NOMO-1 (cell line): Measurements from ENCODE around the gene CIDEC.

ENCODE experiments used
- DNase-seq, 2 experiments: peaks; one replicate each; lab custom pipeline; 2025; ENCODE audit not compliant: unreplicated experiment in 2 of 2; lab: John Stamatoyannopoulos, UW

The CIDEC gene, protein sequence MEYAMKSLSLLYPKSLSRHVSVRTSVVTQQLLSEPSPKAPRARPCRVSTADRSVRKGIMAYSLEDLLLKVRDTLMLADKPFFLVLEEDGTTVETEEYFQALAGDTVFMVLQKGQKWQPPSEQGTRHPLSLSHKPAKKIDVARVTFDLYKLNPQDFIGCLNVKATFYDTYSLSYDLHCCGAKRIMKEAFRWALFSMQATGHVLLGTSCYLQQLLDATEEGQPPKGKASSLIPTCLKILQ

DNA sequence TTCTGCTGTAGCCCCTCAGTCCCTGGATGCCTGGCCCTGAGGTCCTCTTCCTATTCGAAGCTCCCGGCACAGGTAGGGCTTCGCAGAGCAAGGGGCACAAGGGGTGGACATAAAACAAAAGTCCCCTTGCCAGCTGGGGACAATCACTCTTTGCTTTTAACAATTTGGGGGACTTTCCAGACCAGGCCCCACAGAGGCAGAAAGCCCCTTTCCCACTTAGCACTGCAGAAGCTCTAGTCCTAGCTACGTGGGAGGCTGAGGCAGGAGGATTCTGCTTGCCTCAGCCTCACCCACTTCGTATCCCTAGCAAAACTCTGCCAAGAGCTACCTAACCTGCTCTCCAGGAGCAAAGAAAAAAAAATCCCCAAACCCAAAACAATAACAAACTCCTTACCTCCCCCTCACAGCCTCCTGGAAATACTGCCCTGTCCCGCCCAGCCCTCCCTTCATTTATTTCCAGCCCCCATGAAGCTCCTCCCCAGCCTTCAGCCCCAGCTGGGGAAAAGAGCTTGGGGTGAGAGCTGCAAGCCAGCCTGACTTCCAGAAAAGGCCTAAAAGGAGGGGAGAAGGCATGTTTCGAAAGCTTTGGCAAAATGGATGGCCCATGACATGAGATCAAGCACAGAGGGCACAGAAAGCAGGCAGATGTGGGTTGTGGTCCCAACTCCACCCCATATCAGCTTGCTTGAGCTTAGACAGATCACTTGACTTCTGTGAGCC lies at the start of gene CIDEC:
Gene CIDEC (minus strand): TSS at position 424 of the 720 bp plus-strand sequence. CDS start 1,767 bp downstream, outside the sequence.
- no peak for DNase-seq

GRCh38 chr3:9928158-9928557 lies 48.1 kb upstream of the CIDEC start:
- no peak for DNase-seq

DNA sequence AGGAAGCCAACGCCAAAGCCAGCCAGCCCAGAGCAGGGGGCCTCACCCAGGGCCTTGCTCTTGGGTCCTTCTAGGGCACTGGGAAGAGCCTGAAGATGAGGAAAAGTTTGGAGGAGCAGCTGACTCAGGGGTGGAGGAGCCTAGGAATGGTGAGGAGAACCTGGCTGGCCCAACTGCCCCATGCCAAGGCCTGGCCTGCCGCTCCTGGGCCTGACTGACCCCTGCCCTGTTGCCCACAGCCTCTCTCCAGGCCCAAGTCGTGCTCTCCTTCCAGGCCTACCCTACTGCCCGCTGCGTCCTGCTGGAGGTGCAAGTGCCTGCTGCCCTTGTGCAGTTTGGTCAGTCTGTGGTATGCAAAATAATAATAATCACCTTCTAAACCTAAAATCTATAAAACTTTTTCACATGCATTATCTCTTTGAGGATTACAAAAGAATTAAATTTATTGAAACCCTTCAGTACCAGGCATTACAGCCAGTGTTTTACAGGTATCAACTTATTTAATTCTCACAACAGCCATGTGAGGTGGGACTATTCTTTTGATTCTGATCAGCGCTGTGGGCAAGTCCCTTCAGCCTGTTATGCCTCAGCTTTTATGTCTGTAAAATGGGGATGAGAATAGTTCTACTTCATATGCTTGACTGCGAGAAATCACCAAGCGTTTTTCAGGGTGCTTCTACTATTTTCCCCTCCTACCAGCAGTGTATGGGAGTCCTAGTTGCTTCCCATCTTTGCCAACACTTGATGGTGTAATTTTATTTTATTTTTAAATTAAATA lies 38.4 kb upstream of the CIDEC start:
- no peak for DNase-seq

DNA sequence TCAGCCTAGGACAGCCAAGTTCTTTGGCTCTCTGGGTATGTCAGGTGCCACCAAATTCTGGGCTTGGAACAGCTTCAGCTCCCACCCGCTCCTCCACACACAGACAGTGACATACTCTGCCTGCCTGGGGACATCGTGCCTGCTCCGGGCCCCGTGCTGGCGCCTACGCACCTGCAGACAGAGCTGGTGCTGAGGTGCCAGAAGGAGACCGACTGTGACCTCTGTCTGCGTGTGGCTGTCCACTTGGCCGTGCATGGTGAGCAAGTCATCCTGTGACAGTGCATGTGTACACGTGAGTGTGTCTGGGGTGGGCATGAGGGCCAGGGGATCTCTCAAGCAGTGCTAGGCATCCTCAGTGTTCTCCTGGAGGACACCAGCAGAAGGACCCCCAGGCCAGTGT lies 37.8 kb upstream of the CIDEC start:
- no peak for DNase-seq

DNA sequence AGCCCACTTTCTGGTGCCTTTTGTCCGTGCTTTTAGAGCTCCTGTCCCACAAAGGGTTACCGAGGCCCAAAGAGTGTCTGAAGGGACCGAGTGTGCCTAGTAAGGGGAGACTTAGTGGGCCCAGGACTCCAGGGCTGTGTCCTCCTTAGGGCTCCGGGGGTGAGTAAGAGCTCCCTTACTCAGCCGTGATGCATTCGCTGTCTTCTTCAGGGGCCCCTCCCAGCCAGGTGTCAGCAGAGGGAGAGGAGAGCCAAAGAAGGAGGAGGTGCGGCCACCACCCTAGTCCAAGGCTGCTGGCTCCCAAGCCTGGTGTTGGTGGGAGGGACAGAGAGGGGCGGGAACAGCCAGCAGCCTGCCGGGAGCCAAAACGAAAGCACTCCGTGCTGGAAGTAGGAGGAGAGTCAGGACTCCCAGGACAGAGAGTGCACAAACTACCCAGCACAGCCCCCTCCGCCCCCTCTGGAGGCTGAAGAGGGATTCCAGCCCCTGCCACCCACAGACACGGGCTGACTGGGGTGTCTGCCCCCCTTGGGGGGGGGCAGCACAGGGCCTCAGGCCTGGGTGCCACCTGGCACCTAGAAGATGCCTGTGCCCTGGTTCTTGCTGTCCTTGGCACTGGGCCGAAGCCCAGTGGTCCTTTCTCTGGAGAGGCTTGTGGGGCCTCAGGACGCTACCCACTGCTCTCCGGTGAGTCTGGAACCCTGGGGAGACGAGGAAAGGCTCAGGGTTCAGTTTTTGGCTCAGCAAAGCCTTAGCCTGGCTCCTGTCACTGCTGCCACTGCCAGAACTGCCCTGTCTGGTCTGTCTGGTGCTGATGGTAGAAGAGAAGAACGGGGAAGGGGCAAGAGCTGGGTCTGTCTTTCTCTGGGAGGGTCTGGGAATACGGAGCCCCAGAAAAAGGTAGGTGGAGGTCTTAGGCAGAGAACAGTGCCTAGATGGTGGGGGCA lies 37.0 kb upstream of the CIDEC start, which contains the start of gene IL17RC:
Gene IL17RC (plus strand): TSS at position 365 of the 947 bp plus-strand sequence. CDS start 218 bp downstream, at position 583.
- no peak for DNase-seq

DNA sequence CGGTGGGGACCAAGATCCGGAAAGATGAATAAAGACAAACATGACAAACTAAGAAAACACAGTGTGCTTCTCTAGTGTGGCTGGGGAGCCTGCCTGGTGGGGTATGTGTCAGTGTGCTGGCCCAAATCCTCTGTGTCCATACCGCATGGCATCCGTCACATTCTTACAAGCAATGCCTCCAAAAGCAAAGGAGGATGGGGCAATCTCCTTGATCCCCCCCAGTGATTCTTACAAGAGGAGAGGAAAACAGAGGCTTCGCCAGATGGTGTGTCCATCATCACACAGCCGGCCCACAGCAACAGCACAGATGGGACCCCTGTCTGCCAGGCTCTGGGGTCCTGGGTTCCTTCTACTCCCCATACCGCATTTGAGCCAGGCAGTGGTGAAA lies 36.3 kb upstream of the CIDEC start:
- DNase-seq, result no peak

DNA sequence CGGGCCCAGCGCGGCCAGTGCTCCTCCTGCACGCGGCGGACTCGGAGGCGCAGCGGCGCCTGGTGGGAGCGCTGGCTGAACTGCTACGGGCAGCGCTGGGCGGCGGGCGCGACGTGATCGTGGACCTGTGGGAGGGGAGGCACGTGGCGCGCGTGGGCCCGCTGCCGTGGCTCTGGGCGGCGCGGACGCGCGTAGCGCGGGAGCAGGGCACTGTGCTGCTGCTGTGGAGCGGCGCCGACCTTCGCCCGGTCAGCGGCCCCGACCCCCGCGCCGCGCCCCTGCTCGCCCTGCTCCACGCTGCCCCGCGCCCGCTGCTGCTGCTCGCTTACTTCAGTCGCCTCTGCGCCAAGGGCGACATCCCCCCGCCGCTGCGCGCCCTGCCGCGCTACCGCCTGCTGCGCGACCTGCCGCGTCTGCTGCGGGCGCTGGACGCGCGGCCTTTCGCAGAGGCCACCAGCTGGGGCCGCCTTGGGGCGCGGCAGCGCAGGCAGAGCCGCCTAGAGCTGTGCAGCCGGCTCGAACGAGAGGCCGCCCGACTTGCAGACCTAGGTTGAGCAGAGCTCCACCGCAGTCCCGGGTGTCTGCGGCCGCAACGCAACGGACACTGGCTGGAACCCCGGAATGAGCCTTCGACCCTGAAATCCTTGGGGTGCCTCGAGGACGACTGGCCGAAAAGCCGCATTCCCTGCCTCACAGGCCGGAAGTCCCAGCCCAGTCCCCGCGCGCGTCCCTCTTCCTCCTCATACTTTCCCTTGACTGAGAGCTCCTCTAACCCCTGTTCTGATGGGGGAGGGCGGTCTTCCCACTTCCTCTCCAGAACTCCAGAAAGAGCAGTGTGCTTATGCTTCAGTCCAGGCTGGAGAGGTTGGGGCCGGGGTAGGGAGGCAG lies 35.4 kb upstream of the CIDEC start:
- DNase-seq, result peak; percentile 38 to 44

- DNase-seq, result no peak
Measured at GRCh38 chr3:9914559-9915253, 34.7 kb upstream of the CIDEC start.

DNA sequence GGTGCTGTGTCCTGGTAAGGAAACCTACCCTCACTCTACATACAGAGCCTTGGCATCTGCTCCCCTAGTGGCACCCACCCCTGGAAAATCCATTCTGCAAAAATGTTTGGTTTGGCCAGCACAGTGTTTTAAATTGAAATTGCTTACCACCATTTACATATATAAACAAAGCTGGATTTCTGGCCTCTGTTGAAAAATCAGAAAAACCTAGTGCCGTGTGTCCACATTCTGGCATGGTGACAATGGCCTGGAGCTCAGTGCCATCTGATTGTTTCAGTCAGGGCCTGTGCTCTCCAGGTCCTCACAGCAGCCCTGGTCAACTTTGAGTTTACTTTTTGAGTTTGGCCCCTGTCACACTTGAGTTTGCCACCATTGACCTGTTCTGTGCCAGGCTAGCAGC lies 34.0 kb upstream of the CIDEC start:
- DNase-seq, result no peak

DNA sequence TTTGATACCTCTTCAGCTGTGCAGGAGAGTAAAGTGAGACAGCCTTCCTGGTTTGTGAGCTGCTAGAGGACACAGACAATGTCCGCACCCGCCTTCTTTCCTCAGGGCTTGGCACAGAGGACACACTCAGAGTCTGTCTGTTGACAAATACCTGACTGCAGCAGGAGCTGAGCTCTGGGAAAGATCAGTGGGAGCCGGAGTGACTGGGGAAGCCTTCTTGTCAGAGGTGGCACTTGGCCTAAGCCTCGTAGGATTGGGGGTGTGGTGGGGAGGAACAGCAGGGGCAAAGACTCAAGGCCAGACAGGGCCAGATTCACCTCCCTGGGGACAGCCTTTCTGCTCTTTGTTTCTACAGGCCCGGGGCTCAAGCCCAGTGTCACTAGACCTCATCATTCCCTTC lies 33.5 kb upstream of the CIDEC start:
- DNase-seq, result no peak

GRCh38 chr3:9912294-9912935 lies 32.4 kb upstream of the CIDEC start:
- DNase-seq, result peak in 1 of 2 experiments; percentile 26

DNA sequence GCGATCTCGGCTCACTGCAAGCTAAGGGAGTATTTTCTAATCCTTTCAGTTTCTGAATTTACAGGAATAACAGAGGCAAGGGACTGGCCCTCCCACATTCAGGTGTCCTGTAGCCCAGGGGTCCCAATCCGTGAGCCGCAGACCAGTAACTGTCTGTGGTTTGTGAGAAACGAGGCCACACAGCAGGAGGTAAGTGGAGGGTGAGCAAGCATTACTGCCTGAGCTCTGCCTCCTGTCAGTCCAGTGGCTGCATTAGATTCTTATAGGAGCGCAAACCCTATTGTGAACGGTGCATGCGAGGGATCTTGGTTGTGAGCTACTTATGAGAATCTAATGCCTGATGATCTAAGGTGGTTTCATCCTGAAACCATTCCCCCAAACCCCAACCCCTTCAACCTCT lies 31.8 kb upstream of the CIDEC start:
- DNase-seq, result no peak

DNA sequence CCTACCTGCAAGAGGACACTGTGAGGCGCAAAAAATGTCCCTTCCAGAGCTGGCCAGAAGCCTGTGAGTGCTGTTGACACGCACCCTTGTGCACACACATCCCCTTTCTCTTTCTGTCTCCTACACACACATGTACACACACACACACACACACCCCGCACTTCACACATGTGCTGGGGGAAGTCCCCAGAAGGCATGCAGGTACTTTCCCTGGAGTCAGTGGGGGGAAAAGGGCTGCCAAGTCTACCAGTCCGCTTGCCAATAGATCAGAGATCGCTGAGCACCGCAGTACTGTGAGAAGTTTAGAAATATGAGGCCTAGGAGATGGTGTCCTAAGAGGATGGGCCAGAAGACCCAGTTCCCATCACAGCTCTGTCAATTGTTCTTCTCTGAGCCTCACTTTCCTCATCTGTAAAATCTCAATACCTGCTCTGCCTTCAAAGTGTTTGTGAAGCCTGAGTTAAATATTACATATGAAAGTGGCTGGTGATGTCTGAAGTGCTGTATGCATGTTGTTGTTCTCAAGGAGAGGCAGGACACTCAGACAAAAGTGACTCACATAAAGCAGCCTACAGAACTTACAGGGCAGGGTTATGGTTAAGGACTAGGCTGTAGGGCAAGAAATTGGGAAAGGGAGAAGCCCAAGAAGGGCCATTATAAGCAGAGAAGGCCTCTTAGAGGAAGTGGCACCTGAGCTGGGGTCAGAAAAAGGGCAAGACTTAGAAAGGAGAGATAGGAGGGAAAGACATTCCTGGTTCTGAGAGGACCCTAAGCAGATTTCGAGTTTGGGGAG lies 29.4 kb upstream of the CIDEC start:
- no peak for DNase-seq

DNA sequence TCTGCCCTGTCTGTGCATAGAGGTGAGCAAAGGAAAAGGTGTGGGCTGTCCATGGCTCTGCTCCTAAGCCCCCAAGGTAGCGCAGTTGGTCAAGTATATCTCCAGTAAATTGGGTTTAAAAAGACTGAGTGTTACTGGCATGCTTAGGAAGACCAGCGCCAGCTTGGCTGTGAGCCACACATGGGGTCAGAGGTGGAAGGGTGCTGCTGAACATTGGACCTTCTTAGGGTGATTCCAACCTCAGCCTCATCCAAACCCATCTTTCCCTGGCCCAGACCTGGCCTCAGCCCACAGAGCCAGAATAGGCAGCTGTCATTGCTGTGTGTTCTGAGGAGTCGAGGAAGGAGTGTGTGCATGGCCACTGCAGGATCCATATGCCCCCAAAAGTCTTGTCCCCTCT lies 28.2 kb upstream of the CIDEC start:
- no peak for DNase-seq

DNA sequence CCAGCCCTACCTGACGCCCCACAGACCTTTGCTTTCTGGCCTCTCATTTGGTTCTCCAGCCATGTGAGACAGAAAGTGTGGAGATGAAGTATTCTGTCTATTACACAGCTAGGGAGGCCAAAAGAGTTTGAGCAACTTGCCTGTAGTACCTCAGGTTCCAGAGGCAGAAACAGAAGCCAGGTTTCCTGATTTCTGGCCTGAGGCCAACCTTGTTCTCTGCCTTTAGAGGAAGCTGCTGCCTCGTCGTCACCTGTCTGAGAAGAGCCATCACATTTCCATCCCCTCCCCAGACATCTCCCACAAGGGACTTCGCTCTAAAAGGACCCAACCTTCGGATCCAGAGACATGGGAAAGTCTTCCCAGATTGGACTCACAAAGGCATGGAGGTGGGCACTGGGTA lies 26.4 kb upstream of the CIDEC start:
- no peak for DNase-seq

DNA sequence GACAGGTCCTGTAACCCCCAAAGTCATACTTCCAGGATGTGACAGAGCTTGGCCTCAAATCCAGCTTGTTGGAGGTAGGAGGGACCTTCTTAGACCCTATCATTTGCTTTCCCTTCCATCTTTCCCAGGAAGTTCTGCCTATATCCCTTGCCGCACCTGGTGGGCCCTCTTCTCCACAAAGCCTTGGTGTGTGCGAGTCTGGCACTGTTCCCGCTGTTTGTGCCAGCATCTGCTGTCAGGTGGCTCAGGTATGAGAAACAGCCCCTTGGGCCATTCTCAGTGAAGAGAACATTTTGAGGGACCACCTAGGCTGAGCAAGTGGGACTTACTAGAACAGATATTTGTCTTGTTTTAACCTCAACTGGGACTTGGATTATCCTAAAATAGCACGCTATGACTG lies 23.9 kb upstream of the CIDEC start:
- no peak for DNase-seq

DNA sequence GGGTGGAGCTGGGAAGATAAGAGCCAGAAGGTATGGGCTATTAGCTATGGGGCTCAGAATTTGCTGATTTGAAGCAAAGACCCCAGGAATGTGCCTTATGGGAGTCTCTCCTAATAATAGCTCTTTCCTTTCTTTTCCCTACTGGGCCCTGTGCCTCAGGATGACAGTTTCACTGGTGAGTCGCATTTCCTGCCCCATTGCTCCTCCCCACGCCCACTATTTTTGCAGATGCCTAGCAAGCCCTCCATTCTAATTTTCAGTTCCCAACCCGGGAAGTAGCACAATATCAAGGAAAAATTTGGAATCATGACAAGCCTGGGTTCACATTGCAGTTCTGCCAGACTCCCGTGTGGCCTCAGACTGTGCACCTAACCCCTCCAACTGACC lies 23.2 kb upstream of the CIDEC start:
- no peak for DNase-seq
